HepG2 (cell line): ENCODE data around the gene NUTF2. TPM values are rescaled to one million over a fixed set of nuclear protein-coding genes. Genes with fewer than 3 reads are reported as not detected.

ENCODE experiments used
- ATAC-seq: fragments of 200-7000 bp; cut with Tn5 transposase; 3 replicates; pipeline ENCODE4 v1.9.1; 2020; ENCODE audit warnings: mild to moderate bottlenecking, moderate library complexity
- BruUV-seq: library from RNA; stranded (reverse); fragments of 400-500 nt; replicated peaks from 2 replicates; lab custom pipeline; 2021; lab: Mats Ljungman, UMichigan
- CTCF ChIA-PET: fragments of 300-600 bp; formaldehyde crosslinking; extraction: SDS; loops from one replicate; lab custom pipeline; 2021; ENCODE audit warnings: low total read pairs, inconsistent platforms, low intra/inter-chr PET ratio; lab: Yijun Ruan, JAX
- POLR2A ChIA-PET: fragments of 350-600 bp; sonication (Branson Sonifier 250); formaldehyde crosslinking; loops from one replicate; lab custom pipeline; 2020; ENCODE audit warnings: antibody characterized with exemption, inconsistent platforms; lab: Yijun Ruan, JAX
- DNase-seq: peaks from one replicate; pipeline ENCODE4 v3.0.0-alpha.2; 2015; ENCODE audit warnings: low spot score
- FAIRE-seq: peaks from 3 replicates; lab custom pipeline; 2011; peaks lifted over from hg19 to GRCh38; lab: Jason Lieb, UNC
- H2AFZ ChIP-seq: one replicate; pipeline ENCODE4 v1.6.1; 2011; ENCODE audit warnings: low read length, inconsistent platforms
- H3K27ac ChIP-seq: fragments of 300-600 bp; 3 replicates; pipeline ENCODE4 v1.8.0; 2011; ENCODE audit warnings: mixed run types, mild to moderate bottlenecking, mixed read lengths, low read length, inconsistent platforms; ENCODE audit not compliant: insufficient read depth; ENCODE audit errors: extremely low read length
- H3K27me3 ChIP-seq, 2 experiments: fragments of 200-600 bp in 1 of 2; 2 replicates in 1 of 2; 3 replicates in 1 of 2; pipeline versions ENCODE4 v1.6.0 to v1.8.0; 2011; ENCODE audit warnings: low read length in 2 of 2, mild to moderate bottlenecking in 2 of 2, moderate library complexity in 2 of 2, inconsistent platforms in 1 of 2; ENCODE audit not compliant: insufficient read depth in 2 of 2, control insufficient read depth in 1 of 2
- H3K36me3 ChIP-seq, 2 experiments: fragments of 200-600 bp in 1 of 2; replicated peaks in 1 of 2; 2 replicates in 1 of 2; 3 replicates in 1 of 2; pipeline versions ENCODE4 v1.5.1 to v1.8.0; 2011; ENCODE audit warnings: low read length in 2 of 2, inconsistent platforms in 1 of 2; ENCODE audit not compliant: insufficient read depth in 2 of 2, control insufficient read depth in 1 of 2
- H3K4me1 ChIP-seq: 2 replicates; pipeline ENCODE4 v1.5.1; 2012; ENCODE audit warnings: low read length, inconsistent platforms; ENCODE audit not compliant: insufficient read depth
- H3K4me2 ChIP-seq: 2 replicates; pipeline ENCODE4 v1.6.0; 2011; ENCODE audit warnings: low read depth, low read length, inconsistent platforms
- H3K4me3 ChIP-seq, 3 experiments: fragments of 200-600 bp in 1 of 3; sonication (generic), shearing (Covaris generic) in 1 of 3; replicated peaks in 1 of 3; 2 replicates each; pipeline ENCODE4 v1.5.1; 2011 to 2016; ENCODE audit warnings: low read length in 3 of 3, inconsistent platforms in 2 of 3, low read depth in 2 of 3, mild to moderate bottlenecking in 2 of 3, control low read depth in 1 of 3, mixed read lengths in 1 of 3; ENCODE audit not compliant: insufficient read depth in 1 of 3
- H3K79me2 ChIP-seq: one replicate; pipeline ENCODE4 v1.6.1; 2011; ENCODE audit warnings: low read length, inconsistent platforms; ENCODE audit not compliant: insufficient read depth
- H3K9ac ChIP-seq: 2 replicates; pipeline ENCODE4 v1.6.0; 2011; ENCODE audit warnings: mild to moderate bottlenecking, low read depth, low read length, inconsistent platforms; ENCODE audit not compliant: insufficient read depth
- H3K9me3 ChIP-seq: 2 replicates; pipeline ENCODE4 v1.5.1; 2012; ENCODE audit warnings: mild to moderate bottlenecking, low read length
- H4K20me1 ChIP-seq: 2 replicates; pipeline ENCODE4 v1.6.0; 2011; ENCODE audit warnings: inconsistent platforms, mild to moderate bottlenecking, low read length, moderate library complexity; ENCODE audit not compliant: insufficient read depth
- AGO2 ChIP-seq: fragments of 200-400 bp; formaldehyde crosslinking; optimal IDR thresholded peaks from 2 replicates; pipeline ENCODE3; 2017; ENCODE audit warnings: mild to moderate bottlenecking, low read depth, low read length, moderate library complexity
- DZIP1 ChIP-seq: sonication (generic); formaldehyde crosslinking; IDR thresholded peaks from 2 replicates; pipeline ENCODE4 v1.5.0; 2020; ENCODE audit warnings: mild to moderate bottlenecking, missing genetic modification reagents
- HNRNPLL ChIP-seq: fragments of 200-400 bp; formaldehyde crosslinking; IDR thresholded peaks from 2 replicates; pipeline ENCODE4 v1.6.1; 2017; ENCODE audit warnings: mild to moderate bottlenecking, low read depth, low read length; ENCODE audit not compliant: poor library complexity, severe bottlenecking
- NFYB ChIP-seq: sonication (generic); formaldehyde crosslinking; IDR thresholded peaks from 2 replicates; pipeline ENCODE4 v1.4.0; 2020; ENCODE audit warnings: missing genetic modification reagents
- RBFOX2 ChIP-seq: fragments of 200-400 bp; formaldehyde crosslinking; IDR thresholded peaks from 2 replicates; pipeline ENCODE4 v1.6.1; 2017; ENCODE audit warnings: low read depth, mild to moderate bottlenecking, low read length
- RBM22 ChIP-seq: fragments of 200-400 bp; formaldehyde crosslinking; optimal IDR thresholded peaks from 2 replicates; pipeline ENCODE3; 2017; ENCODE audit warnings: mild to moderate bottlenecking, low read length, moderate library complexity
- YEATS4 ChIP-seq: sonication (generic); formaldehyde crosslinking; IDR thresholded peaks from 2 replicates; pipeline ENCODE4 v1.4.0; 2020; ENCODE audit warnings: missing genetic modification reagents, borderline replicate concordance
- ZBTB33 ChIP-seq: sonication (generic); formaldehyde crosslinking; IDR thresholded peaks from 2 replicates; pipeline ENCODE4 v1.4.0; 2020; ENCODE audit warnings: missing genetic modification reagents
- ZNF431 ChIP-seq: sonication (generic); formaldehyde crosslinking; IDR thresholded peaks from 2 replicates; pipeline ENCODE4 v1.9.0; 2022; ENCODE audit warnings: missing genetic modification reagents, low read depth, mild to moderate bottlenecking, borderline replicate concordance
- ZNF768 ChIP-seq: sonication (generic); formaldehyde crosslinking; IDR thresholded peaks from 2 replicates; pipeline ENCODE4 v1.4.0; 2020; ENCODE audit warnings: missing genetic modification reagents
- WGBS: methylation state at CpG from one replicate; pipeline ENCODE4 v1.1.6; 2017; ENCODE audit warnings: low lambda C conversion rate; 5-methylcytosine and 5-hydroxymethylcytosine counted together
- in situ Hi-C: cut with HindIII; loops from 2 replicates; pipeline ENCODE4 v1.10.0; 2017; ENCODE audit warnings: low pct_unique_long_range_greater_than_20kb; ENCODE audit not compliant: extremely low pct_ligation_motif_present
- intact Hi-C: fragments of 100-400 bp; cut with micrococcal nuclease; formaldehyde crosslinking; loops from one replicate; pipeline ENCODE4 v1.10.0; 2022; ENCODE audit not compliant: unreplicated experiment
- polyA plus RNA-seq, 8 experiments: library from polyadenylated mRNA; depleted of rRNA in 3 of 8; stranded (reverse) in 7 of 8; unstranded in 1 of 8; fragments of >200 nt; fragmentation: Illumina TruSeq in 4 of 8; extraction: Trizol in 4 of 8; gene quantifications; 2 replicates each; pipeline versions ENCODE4 v1.2.1 to v1.2.3, GENCODE V29; 2011 to 2016; ENCODE audit warnings: low read depth in 4 of 8, missing spikeins in 1 of 8, mixed read lengths in 1 of 8; ENCODE audit not compliant: insufficient read depth in 1 of 8
- total RNA-seq, 5 experiments: library from RNA; depleted of rRNA; stranded (reverse); fragments of >200 nt; fragmentation: Illumina TruSeq; extraction: Trizol; gene quantifications; 2 replicates each; pipeline ENCODE4 v1.2.3, GENCODE V29; 2016; ENCODE audit warnings: low read depth in 1 of 5

Gene NUTF2
- total and polyA plus RNA-seq, 2 of the 13 experiments (the other 11 are each of a cell fraction or from before 2014, with no cell fraction given), result 168 to 214 TPM

GRCh38 chr16:67884684-67885083 lies 38.0 kb downstream of the NUTF2 start, which contains the start of gene NRN1L:
Gene NRN1L (plus strand): TSS chr16:67884885. CDS start chr16:67884904, 19 bp downstream.
- 99% methylated on average over 20 of the region's 22 CpGs for WGBS
- in situ Hi-C loops, result loop anchor here (5.0 to 10.0 kb wide), 2 partner anchors 43 to 160 kb away; no protein-coding TSS in a partner anchor
- Histone ChIP-seq H3K79me2 (no peaks in the 10 kb centered on the region), H3K4me3 (no peak within 1 kb of the TSS), H3K4me2 (no peak within 1 kb of the TSS), H4K20me1 (no peaks in the 10 kb centered on the region), H3K4me1 (peaks cover 31% of the 10 kb centered on the region), H3K9ac (no peak within 1 kb of the TSS), H3K27ac (peak within 1 kb of the TSS; percentile 36), H3K27me3 (no peaks in the 10 kb centered on the region), H3K36me3 (peaks cover 33 to 58% of the 10 kb centered on the region in 2 experiments), H3K9me3 (no peaks in the 10 kb centered on the region), H2AFZ (no peak within 1 kb of the TSS)
- BruUV-seq, result no TSS peak
- CTCF ChIA-PET, result interaction anchor here (1.4 to 5.3 kb wide), 4 partner anchors 43 to 212 kb away, joined by 4 to 63 read pairs (median 11); no protein-coding TSS in a partner anchor
- ATAC-seq (no peak), DNase-seq (no peak), FAIRE-seq (no peak)
- POLR2A ChIA-PET, result interaction anchor here (1.2 to 3.3 kb wide), 5 partner anchors 8 to 82 kb away, joined by 3 to 22 read pairs (median 9); partner anchors contain the start of genes LCAT, PSKH1 and PSMB10
- TF ChIP-seq ZNF768 (CRISPR knock-in tag), result peak; percentile 42; the same call in 1 of the 2 replicates
- peak; percentile 59 for TF ChIP-seq RBFOX2
- peak; percentile 31 for TF ChIP-seq RBM22
- TF ChIP-seq YEATS4 (CRISPR knock-in tag), result no peak
- peak; percentile 43; the same call in 1 of the 2 replicates for TF ChIP-seq ZBTB33 (CRISPR knock-in tag)
- no peak for TF ChIP-seq DZIP1 (CRISPR knock-in tag)
- no peak for TF ChIP-seq ZNF431
- TF ChIP-seq HNRNPLL, result peak; percentile 33
- TF ChIP-seq AGO2, result peak; percentile 92
- peak; percentile 33; the same call in 1 of the 2 replicates for TF ChIP-seq NFYB (CRISPR knock-in tag)
- intact Hi-C loops, result loop anchor here (5.0 kb wide), 1 partner anchor 158 kb away; no protein-coding TSS in a partner anchor
